ENCODE results near the gene ATL3. TPM values are rescaled to one million over a fixed set of nuclear protein-coding genes. Genes with fewer than 3 reads are reported as not detected.
A peak's percentile ranks its signal among the peaks of the same experiment; 100 is the strongest.
"Not testable (repeated sequence)": the region's sequence is repeated elsewhere in the genome, so short reads cannot be mapped to it uniquely, and the experiment has no call there.

Gene ATL3
- total RNA-seq, 1 experiment from 2014 or later: 63.9 TPM

DNA sequence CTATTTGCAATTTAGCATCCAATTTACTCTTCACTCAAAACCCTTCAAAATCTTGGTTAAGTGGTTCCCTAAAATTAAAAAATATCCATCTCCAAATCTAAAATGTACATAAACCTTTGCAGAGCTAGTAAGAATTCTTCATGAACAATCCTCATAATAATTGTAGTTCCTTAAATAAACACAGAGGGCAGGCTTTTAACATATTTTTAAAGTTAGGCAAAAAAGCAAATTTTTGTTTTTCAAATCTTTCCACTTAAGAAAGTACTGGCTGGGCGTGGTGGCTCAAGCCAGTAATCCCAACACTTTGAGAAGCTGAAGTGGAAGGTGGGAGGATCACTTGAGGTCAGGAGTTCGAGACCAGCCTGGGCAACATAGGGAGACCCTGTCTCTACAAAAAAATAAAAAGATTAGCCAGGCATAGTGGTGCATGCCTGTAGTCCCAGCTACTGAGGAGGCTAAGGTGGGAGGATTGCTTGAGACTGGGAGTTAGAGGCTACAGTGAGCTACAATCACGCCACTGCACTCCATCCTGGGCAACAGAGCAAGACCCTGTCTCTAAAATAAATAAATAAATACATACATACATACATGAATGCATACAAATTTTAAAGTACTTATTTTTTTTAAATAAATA lies 31.9 kb downstream of the ATL3 start:
- ChIA-PET CTCF (interaction anchor here (0.7 kb wide), 3 partner anchors 98 to 509 kb away, joined by 3 to 4 read pairs (median 4); no protein-coding TSS in a partner anchor), POLR2A (ENCODE audit: low non-redundant PET) (no interaction called here)
- TF ChIP-seq, protein P1, sequence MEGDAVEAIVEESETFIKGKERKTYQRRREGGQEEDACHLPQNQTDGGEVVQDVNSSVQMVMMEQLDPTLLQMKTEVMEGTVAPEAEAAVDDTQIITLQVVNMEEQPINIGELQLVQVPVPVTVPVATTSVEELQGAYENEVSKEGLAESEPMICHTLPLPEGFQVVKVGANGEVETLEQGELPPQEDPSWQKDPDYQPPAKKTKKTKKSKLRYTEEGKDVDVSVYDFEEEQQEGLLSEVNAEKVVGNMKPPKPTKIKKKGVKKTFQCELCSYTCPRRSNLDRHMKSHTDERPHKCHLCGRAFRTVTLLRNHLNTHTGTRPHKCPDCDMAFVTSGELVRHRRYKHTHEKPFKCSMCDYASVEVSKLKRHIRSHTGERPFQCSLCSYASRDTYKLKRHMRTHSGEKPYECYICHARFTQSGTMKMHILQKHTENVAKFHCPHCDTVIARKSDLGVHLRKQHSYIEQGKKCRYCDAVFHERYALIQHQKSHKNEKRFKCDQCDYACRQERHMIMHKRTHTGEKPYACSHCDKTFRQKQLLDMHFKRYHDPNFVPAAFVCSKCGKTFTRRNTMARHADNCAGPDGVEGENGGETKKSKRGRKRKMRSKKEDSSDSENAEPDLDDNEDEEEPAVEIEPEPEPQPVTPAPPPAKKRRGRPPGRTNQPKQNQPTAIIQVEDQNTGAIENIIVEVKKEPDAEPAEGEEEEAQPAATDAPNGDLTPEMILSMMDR (conservative IDR thresholded peaks at IDR 0.05; ENCODE audit: low read depth, low read length): peak; percentile 61; the same call in 1 of the 2 replicates
- TF ChIP-seq EZH2 (IDR thresholded peaks at IDR 0.05; ENCODE audit: borderline replicate concordance, low read depth, low read length, poor library complexity, severe bottlenecking): no peak
- DNase-seq (ENCODE audit: low spot score): peak; percentile 48
- Histone ChIP-seq H3K27ac (ENCODE audit: low read depth, low read length, poor library complexity, severe bottlenecking) (no peak overlapping the region), H3K9me3 (ENCODE audit: low read depth, low read length, poor library complexity, severe bottlenecking) (no peaks in the 10 kb centered on the region), H3K36me3 (ENCODE audit: insufficient read depth, low read length, poor library complexity, severe bottlenecking) (peaks cover 57% of the 10 kb centered on the region), H3K4me1 (ENCODE audit: insufficient read depth, low read length, poor library complexity, severe bottlenecking) (no peaks in the 10 kb centered on the region), H3K27me3 (replicated peaks; ENCODE audit: insufficient read depth, low read depth, low read length, poor library complexity) (no peaks in the 10 kb centered on the region), H3K4me3 (ENCODE audit: low read depth, low read length, poor library complexity, severe bottlenecking) (no peak overlapping the region)
- intact Hi-C loops (cut with micrococcal nuclease; ENCODE audit: unreplicated experiment): loop anchor here (2.0 to 5.0 kb wide), 2 partner anchors 99 to 602 kb away; no protein-coding TSS in a partner anchor
- BruUV-seq (replicated peaks): no TSS peak

DNA sequence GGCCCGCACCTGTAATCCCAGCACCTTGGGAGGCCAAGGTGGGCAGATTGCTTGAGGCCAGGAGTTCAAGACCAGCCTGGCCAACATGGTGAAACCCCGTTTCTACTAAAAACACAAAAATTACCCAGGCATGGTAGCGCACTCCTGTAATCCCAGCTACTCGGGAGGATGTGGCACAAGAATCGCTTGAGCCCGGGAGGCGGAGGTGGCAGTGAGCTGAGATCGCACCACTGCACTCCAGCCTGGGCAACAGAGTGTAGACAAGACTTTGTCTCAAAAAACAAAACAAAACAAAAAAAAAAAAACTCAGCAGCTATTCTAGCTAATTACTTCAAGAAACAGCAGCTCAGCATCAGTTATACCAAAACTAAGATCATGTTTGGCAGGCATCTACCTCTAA lies 32.7 kb downstream of the ATL3 start:
- BruUV-seq (replicated peaks); POLR2A ChIA-PET (ENCODE audit: low non-redundant PET): not testable (repeated sequence)
- H3K36me3 ChIP-seq (ENCODE audit: insufficient read depth, low read length, poor library complexity, severe bottlenecking): peaks cover 51% of the 10 kb centered on the region

DNA sequence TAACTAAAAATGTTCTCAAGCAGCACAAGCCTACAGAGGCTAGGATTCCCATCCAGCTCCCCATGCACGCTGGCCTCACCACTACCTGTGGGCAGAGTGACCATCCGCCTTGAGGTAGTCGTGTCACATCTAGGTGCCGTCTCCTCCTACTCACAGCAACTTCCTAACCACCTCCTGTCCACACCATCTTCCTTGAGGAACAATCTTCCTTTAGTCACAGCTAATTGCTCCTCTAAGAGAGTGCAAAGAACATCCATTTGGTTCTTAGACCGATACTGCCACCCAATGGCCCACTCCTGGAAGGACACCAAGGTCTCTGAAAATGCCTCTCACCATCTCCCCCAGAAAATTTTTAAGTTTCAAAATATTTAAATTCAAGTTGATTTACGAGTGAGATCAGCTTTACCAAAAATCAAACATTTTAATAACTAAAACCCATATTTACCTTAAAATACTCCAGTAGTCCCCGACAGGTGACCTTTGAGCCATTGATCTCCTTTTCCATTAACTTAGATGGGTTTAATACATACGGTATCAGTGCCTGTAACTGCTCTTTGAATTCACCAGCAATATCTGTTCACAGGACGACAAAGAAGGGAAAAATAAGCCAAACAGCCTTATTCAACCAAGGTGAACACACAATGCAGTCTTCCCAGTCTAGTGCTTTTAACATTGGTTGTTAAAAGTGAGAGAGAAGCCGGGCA lies 35.3 kb downstream of the ATL3 start:
- intact Hi-C loops (cut with micrococcal nuclease; ENCODE audit: unreplicated experiment): loop anchor here (1.0 to 5.0 kb wide), 2 partner anchors 157 to 599 kb away; no protein-coding TSS in a partner anchor
- no peak overlapping the region for H3K4me3 ChIP-seq (ENCODE audit: low read depth, low read length, poor library complexity, severe bottlenecking)
- no TSS peak for BruUV-seq (replicated peaks)
- TF ChIP-seq EZH2 (IDR thresholded peaks at IDR 0.05; ENCODE audit: borderline replicate concordance, low read depth, low read length, poor library complexity, severe bottlenecking): no peak
- TF ChIP-seq, protein P1 (conservative IDR thresholded peaks at IDR 0.05; ENCODE audit: low read depth, low read length): peak; percentile 94
- peaks cover 51% of the 10 kb centered on the region for H3K36me3 ChIP-seq (ENCODE audit: insufficient read depth, low read length, poor library complexity, severe bottlenecking)
- peak; percentile 83 for DNase-seq (ENCODE audit: low spot score)
- no peaks in the 10 kb centered on the region for H3K4me1 ChIP-seq (ENCODE audit: insufficient read depth, low read length, poor library complexity, severe bottlenecking)
- CTCF ChIA-PET: interaction anchor here (0.5 to 1.8 kb wide), 10 partner anchors 40 to 299 kb away, joined by 3 to 19 read pairs (median 4); no protein-coding TSS in a partner anchor
- no peak overlapping the region for H3K27ac ChIP-seq (ENCODE audit: low read depth, low read length, poor library complexity, severe bottlenecking)
- no peaks in the 10 kb centered on the region for H3K27me3 ChIP-seq (replicated peaks; ENCODE audit: insufficient read depth, low read depth, low read length, poor library complexity)
- POLR2A ChIA-PET (ENCODE audit: low non-redundant PET): interaction anchor here (0.7 kb wide), 1 partner anchor 27 kb away, joined by 3 read pairs; no protein-coding TSS in a partner anchor
- no peaks in the 10 kb centered on the region for H3K9me3 ChIP-seq (ENCODE audit: low read depth, low read length, poor library complexity, severe bottlenecking)

More for the DNA sequence above, 32.7 kb downstream of the ATL3 start:
- not testable (repeated sequence) for H3K27ac ChIP-seq (ENCODE audit: low read depth, low read length, poor library complexity, severe bottlenecking); H3K4me3 ChIP-seq (ENCODE audit: low read depth, low read length, poor library complexity, severe bottlenecking); H3K27me3 ChIP-seq (replicated peaks; ENCODE audit: insufficient read depth, low read depth, low read length, poor library complexity); DNase-seq (ENCODE audit: low spot score); H3K9me3 ChIP-seq (ENCODE audit: low read depth, low read length, poor library complexity, severe bottlenecking); H3K4me1 ChIP-seq (ENCODE audit: insufficient read depth, low read length, poor library complexity, severe bottlenecking)
- intact Hi-C loops (cut with micrococcal nuclease; ENCODE audit: unreplicated experiment): loop anchor here (2.0 to 5.0 kb wide), 2 partner anchors 100 to 601 kb away; no protein-coding TSS in a partner anchor
- CTCF ChIA-PET: interaction anchor here (0.7 kb wide), 2 partner anchors 99 to 100 kb away, joined by 3 to 4 read pairs; no protein-coding TSS in a partner anchor
